SK-N-SH treated with all-trans-retinoic acid at 6 μM for 48 hours (cell line): ENCODE data around the gene MYBPC1.
"Not testable (repeated sequence)": the region's sequence is repeated elsewhere in the genome, so short reads cannot be mapped to it uniquely, and the experiment has no call there.

Experiments
- ATAC-seq: fragments of 200-7000 bp; cut with Tn5 transposase; 3 replicates; pipeline ENCODE4 v1.9.1; 2020; ENCODE audit warnings: mild to moderate bottlenecking, moderate library complexity
- ARNTL ChIP-seq: fragments of 450-650 bp; formaldehyde crosslinking; IDR thresholded peaks from 2 replicates; pipeline ENCODE4 v1.5.0; 2020; ENCODE audit warnings: low read depth, mild to moderate bottlenecking, moderate library complexity, borderline replicate concordance
- BACH2 ChIP-seq: fragments of 250-450 bp; sonication (Bioruptor Pico); IDR thresholded peaks from 2 replicates; pipeline ENCODE4 v1.9.0; 2021; ENCODE audit warnings: mild to moderate bottlenecking, borderline replicate concordance
- CSDC2 ChIP-seq: fragments of 250-450 bp; sonication (Bioruptor Pico); IDR thresholded peaks from 2 replicates; pipeline ENCODE4 v1.5.0; 2020; ENCODE audit warnings: mild to moderate bottlenecking, moderate library complexity
- ESRRG ChIP-seq: fragments of 250-450 bp; sonication (Bioruptor Pico); IDR thresholded peaks from 2 replicates; pipeline ENCODE4 v1.6.1; 2021; ENCODE audit warnings: mild to moderate bottlenecking
- GLIS3 ChIP-seq: fragments of 250-450 bp; sonication (Bioruptor Pico); IDR thresholded peaks from 2 replicates; pipeline ENCODE4 v1.5.0; 2020; ENCODE audit warnings: mild to moderate bottlenecking, moderate library complexity
- ISL1 ChIP-seq: fragments of 250-450 bp; sonication (Bioruptor Pico); IDR thresholded peaks from 2 replicates; pipeline ENCODE4 v2.1.2; 2022; ENCODE audit warnings: mild to moderate bottlenecking, moderate library complexity
- OSR1 ChIP-seq: fragments of 250-450 bp; sonication (Bioruptor Pico); IDR thresholded peaks from 2 replicates; pipeline ENCODE4 v1.8.0; 2022; ENCODE audit warnings: moderate library complexity, mild to moderate bottlenecking, inconsistent platforms
- PPARA ChIP-seq: fragments of 250-450 bp; sonication (Bioruptor Pico); IDR thresholded peaks from 2 replicates; pipeline ENCODE4 v1.5.0; 2020; ENCODE audit warnings: mild to moderate bottlenecking, borderline replicate concordance
- SNAI2 ChIP-seq: fragments of 250-450 bp; sonication (Bioruptor Pico); IDR thresholded peaks from 2 replicates; pipeline ENCODE4 v1.5.0; 2020; ENCODE audit warnings: mild to moderate bottlenecking, moderate library complexity
- TOX ChIP-seq: fragments of 250-450 bp; sonication (Bioruptor Pico); IDR thresholded peaks from 2 replicates; pipeline ENCODE4 v1.8.0; 2021; ENCODE audit warnings: mild to moderate bottlenecking, moderate library complexity, borderline replicate concordance
- ZC3H10 ChIP-seq: fragments of 250-450 bp; sonication (Bioruptor Pico); IDR thresholded peaks from 2 replicates; pipeline ENCODE4 v1.5.1; 2021; ENCODE audit warnings: mild to moderate bottlenecking, moderate library complexity
- ZFP30 ChIP-seq: fragments of 450-650 bp; formaldehyde crosslinking; IDR thresholded peaks from 2 replicates; pipeline ENCODE4 v1.5.0; 2022; ENCODE audit warnings: mild to moderate bottlenecking, moderate library complexity
- ZNF565 ChIP-seq: fragments of 450-650 bp; formaldehyde crosslinking; conservative IDR thresholded peaks from 2 replicates; pipeline ENCODE4 v1.5.0; 2020; ENCODE audit warnings: low read depth, mild to moderate bottlenecking, moderate library complexity
- ZNF70 ChIP-seq: fragments of 450-650 bp; formaldehyde crosslinking; IDR thresholded peaks from 2 replicates; pipeline ENCODE4 v1.5.0; 2020; ENCODE audit warnings: mild to moderate bottlenecking, moderate library complexity
- ZNF8 ChIP-seq: fragments of 450-650 bp; formaldehyde crosslinking; IDR thresholded peaks from 2 replicates; pipeline ENCODE4 v1.5.0; 2020; ENCODE audit warnings: mild to moderate bottlenecking, moderate library complexity
- TF ChIP-seq, protein P1 (sequence below): fragments of 250-450 bp; sonication (Bioruptor Pico); IDR thresholded peaks from 2 replicates; pipeline ENCODE4 v1.5.1; 2020; ENCODE audit warnings: low read depth, mild to moderate bottlenecking, moderate library complexity
- TF ChIP-seq, protein P2 (sequence below): fragments of 250-450 bp; sonication (Bioruptor Pico); IDR thresholded peaks from 2 replicates; pipeline ENCODE4 v1.5.0; 2020; ENCODE audit warnings: mild to moderate bottlenecking, moderate library complexity
- TF ChIP-seq, protein P3 (sequence below): fragments of 250-450 bp; sonication (Bioruptor Pico); IDR thresholded peaks from 2 replicates; pipeline ENCODE4 v1.8.0; 2020; ENCODE audit warnings: mild to moderate bottlenecking, moderate library complexity, borderline replicate concordance
- TF ChIP-seq, protein P4 (sequence below): fragments of 250-450 bp; sonication (Bioruptor Pico); IDR thresholded peaks from 2 replicates; pipeline ENCODE4 v1.5.1; 2021; ENCODE audit warnings: mild to moderate bottlenecking, moderate library complexity

MYBPC1 gene

DNA sequence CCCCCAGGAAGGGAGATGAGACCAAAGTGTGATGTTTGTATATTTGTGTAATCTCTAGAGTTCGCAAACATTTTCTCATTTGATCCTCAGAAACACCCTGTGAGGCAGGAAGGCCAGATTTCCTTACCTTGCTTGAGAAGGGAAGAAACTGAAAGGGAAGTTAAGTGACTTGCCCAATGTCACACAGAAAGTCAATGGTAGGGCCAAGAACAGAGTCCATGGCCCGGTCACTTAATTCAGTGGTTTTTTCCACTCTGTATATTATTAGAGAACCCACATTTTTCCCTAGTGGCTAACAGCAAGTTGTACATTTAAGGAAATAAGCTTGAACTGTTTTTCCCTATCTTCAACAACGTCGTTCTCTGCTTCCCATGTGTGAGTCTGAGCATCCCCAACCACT is 77.1 kb downstream of the MYBPC1 start:
- no peak for TF ChIP-seq GLIS3 (CRISPR knock-in tag)
- TF ChIP-seq, protein P1, sequence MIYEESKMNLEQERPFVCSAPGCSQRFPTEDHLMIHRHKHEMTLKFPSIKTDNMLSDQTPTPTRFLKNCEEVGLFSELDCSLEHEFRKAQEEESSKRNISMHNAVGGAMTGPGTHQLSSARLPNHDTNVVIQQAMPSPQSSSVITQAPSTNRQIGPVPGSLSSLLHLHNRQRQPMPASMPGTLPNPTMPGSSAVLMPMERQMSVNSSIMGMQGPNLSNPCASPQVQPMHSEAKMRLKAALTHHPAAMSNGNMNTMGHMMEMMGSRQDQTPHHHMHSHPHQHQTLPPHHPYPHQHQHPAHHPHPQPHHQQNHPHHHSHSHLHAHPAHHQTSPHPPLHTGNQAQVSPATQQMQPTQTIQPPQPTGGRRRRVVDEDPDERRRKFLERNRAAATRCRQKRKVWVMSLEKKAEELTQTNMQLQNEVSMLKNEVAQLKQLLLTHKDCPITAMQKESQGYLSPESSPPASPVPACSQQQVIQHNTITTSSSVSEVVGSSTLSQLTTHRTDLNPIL (CRISPR knock-in tag) = no peak
- TF ChIP-seq, all 23 proteins: peak for 0
- ATAC-seq = peak; percentile 15; the same call in 1 of the 3 replicates

DNA sequence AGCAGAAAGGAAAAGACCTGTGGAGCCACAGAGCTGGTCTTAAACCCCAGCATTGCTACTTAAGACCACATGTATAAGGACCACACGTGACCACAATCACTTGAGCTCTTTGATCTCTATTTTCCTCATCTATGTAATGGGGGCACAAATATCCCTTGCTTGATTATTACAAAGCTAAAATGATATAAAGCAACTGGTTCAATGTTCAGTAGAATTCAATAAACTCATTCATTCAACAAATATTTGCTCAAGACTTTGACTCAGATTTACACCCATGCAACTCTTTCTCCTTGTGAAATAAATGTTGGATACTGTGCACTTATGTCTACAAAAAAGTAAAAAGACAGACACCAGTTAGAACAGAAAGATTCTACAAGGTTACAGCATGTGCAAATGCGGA is 80.8 kb downstream of the MYBPC1 start:
- TF ChIP-seq, protein P2, sequence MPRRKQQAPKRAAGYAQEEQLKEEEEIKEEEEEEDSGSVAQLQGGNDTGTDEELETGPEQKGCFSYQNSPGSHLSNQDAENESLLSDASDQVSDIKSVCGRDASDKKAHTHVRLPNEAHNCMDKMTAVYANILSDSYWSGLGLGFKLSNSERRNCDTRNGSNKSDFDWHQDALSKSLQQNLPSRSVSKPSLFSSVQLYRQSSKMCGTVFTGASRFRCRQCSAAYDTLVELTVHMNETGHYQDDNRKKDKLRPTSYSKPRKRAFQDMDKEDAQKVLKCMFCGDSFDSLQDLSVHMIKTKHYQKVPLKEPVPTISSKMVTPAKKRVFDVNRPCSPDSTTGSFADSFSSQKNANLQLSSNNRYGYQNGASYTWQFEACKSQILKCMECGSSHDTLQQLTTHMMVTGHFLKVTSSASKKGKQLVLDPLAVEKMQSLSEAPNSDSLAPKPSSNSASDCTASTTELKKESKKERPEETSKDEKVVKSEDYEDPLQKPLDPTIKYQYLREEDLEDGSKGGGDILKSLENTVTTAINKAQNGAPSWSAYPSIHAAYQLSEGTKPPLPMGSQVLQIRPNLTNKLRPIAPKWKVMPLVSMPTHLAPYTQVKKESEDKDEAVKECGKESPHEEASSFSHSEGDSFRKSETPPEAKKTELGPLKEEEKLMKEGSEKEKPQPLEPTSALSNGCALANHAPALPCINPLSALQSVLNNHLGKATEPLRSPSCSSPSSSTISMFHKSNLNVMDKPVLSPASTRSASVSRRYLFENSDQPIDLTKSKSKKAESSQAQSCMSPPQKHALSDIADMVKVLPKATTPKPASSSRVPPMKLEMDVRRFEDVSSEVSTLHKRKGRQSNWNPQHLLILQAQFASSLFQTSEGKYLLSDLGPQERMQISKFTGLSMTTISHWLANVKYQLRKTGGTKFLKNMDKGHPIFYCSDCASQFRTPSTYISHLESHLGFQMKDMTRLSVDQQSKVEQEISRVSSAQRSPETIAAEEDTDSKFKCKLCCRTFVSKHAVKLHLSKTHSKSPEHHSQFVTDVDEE (CRISPR knock-in tag) = no peak
- TF ChIP-seq BACH2 (no peak), SNAI2 (no peak), TOX (no peak), ZC3H10 (CRISPR knock-in tag) (no peak), ZNF70 (CRISPR knock-in tag) (no peak), ZFP30 (CRISPR knock-in tag) (no peak)
- TF ChIP-seq, protein P3, sequence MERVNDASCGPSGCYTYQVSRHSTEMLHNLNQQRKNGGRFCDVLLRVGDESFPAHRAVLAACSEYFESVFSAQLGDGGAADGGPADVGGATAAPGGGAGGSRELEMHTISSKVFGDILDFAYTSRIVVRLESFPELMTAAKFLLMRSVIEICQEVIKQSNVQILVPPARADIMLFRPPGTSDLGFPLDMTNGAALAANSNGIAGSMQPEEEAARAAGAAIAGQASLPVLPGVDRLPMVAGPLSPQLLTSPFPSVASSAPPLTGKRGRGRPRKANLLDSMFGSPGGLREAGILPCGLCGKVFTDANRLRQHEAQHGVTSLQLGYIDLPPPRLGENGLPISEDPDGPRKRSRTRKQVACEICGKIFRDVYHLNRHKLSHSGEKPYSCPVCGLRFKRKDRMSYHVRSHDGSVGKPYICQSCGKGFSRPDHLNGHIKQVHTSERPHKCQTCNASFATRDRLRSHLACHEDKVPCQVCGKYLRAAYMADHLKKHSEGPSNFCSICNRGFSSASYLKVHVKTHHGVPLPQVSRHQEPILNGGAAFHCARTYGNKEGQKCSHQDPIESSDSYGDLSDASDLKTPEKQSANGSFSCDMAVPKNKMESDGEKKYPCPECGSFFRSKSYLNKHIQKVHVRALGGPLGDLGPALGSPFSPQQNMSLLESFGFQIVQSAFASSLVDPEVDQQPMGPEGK (CRISPR knock-in tag) = no peak
- no peak for ATAC-seq

DNA sequence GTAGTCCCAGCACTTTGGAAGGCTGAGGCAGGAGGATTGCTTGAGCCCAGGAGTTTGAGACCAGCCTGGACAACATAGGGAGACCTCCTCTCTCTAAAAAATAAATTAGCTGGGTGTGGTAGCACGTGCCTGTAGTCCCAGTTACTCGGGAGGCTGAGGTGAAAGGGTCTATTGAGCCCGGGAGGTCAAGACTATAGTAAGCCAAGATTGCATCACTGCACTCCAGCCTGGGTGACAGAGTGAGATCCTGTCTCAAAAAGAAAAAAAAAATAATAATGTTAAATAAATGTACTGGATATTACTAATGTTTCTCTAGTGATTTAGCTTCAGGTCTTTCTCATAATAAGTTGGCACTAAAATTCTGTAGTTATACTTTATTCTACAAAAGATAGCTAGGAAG is 81.7 kb downstream of the MYBPC1 start:
- ATAC-seq = not testable (repeated sequence)

DNA sequence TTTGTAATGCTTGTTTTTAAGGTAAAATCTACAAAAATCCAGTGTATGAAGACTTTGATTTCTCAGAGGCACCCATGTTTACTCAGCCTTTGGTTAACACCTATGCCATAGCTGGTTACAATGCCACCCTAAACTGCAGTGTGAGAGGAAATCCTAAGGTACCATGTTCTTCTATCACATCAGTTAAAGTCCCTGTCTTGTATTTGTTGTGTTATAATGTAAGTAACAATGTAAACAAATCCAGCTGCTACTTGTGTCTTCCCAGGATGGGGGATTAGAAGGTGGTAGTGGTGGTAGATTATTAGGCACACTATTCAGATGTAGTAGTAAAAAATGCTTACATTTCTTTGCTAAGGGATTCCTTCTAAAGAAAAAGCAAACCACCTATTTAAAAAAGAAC is 83.3 kb downstream of the MYBPC1 start:
- ATAC-seq = no peak
- TF ChIP-seq ZNF8 (CRISPR knock-in tag) (no peak), GLIS3 (CRISPR knock-in tag) (no peak), ISL1 (CRISPR knock-in tag) (no peak), OSR1 (CRISPR knock-in tag) (no peak), CSDC2 (CRISPR knock-in tag) (no peak), ZNF565 (CRISPR knock-in tag) (no peak), ESRRG (CRISPR knock-in tag) (no peak), ARNTL (CRISPR knock-in tag) (no peak), ZC3H10 (CRISPR knock-in tag) (no peak), PPARA (CRISPR knock-in tag) (no peak), SNAI2 (no peak)
- TF ChIP-seq, protein P1 (CRISPR knock-in tag) = no peak
- TF ChIP-seq, protein P4, sequence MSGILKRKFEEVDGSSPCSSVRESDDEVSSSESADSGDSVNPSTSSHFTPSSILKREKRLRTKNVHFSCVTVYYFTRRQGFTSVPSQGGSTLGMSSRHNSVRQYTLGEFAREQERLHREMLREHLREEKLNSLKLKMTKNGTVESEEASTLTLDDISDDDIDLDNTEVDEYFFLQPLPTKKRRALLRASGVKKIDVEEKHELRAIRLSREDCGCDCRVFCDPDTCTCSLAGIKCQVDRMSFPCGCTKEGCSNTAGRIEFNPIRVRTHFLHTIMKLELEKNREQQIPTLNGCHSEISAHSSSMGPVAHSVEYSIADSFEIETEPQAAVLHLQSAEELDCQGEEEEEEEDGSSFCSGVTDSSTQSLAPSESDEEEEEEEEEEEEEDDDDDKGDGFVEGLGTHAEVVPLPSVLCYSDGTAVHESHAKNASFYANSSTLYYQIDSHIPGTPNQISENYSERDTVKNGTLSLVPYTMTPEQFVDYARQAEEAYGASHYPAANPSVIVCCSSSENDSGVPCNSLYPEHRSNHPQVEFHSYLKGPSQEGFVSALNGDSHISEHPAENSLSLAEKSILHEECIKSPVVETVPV = no peak

DNA sequence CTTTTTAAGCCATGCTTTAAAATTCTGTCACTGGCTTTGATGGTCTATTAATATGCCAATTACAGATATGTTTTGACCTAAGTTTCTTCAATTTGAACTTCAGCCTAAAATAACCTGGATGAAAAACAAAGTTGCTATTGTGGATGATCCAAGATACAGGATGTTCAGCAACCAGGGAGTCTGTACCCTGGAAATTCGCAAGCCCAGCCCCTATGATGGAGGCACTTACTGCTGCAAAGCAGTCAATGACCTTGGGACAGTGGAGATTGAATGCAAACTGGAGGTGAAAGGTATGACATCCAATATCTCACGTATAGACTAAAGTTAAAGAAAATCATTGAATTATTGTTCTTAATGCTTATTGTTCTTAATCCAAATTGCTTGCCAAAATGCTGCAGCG is 85.5 kb downstream of the MYBPC1 start:
- no peak for TF ChIP-seq CSDC2 (CRISPR knock-in tag)
- no peak for ATAC-seq
